Stimulated activated CD8-positive, alpha-beta memory T cell treated with anti-CD3 and anti-CD28 coated beads, Interleukin-15, amount 100 ng/mL, for 24 hours (primary cell): Measurements from ENCODE around the gene HEBP2.
A peak's percentile ranks its signal among the peaks of the same experiment; 100 is the strongest.

Source experiments
- DNase-seq: peaks from one replicate; pipeline ENCODE4 v3.0.0-alpha.2; 2020; ENCODE audit warnings: low read depth

Gene HEBP2

DNA sequence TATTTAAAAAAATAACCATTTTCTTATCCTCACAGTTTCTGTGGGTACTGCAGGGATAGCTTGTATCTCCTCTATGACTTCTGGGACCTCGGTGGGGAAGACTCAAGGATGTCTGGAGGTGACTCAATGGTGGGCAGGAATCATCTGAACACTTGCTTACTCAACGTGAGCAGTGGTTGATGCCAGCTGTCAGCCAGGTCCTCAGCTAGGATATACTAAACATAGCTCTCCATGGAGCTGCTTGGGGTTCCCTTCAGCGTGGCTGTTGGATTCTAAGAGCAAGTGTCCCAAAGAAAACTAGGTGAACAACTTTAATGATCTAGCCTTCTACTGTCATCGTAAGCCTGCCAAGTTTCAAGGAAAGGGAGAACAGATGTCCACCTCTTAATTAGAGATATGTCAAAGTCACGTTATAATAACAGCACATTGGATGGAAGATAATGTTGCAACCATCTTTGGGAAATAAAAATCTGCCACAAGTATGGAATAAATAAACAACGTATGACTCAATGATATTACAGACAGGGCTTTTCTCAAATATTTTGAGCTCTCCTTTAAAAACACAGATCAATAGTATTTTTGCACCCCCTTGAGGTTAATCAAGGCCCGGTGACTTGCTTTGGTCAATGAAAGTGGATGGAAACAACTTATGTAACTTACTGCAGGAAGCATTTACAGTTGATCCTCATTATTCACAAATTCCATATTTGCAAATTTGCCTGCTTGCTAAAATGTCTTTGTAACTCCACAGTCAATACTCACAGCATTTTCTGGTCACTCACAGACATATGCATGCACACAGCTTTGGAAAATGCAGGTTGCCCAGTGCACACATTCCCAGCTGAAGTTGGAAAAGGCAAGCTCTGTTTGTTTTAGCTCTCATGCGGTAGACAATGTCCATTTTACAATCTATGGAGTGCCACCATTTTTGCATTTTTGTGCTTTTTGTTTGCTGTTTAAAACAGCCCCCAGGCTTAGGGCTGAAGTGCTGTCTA lies 6.6 kb upstream of the HEBP2 start:
- DNase-seq, result no peak

DNA sequence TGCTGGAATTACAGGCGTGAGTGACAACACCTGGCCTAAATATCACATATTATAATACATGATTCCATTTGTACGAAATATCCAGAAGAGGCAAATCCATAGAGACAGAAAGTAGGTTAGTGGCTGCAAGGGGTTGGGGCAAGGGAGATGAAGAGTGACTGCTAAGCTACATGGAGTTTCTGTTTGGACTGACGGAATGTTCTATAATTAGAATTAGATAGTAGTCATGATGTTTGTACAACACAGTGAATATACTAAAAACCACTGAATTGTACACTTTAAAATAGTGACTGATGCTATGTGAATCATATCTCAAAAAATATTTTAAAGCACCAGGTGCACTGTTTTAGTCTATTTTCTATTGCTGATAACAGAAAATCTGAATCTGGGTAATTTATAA lies 3.7 kb upstream of the HEBP2 start:
- DNase-seq, result no peak

DNA sequence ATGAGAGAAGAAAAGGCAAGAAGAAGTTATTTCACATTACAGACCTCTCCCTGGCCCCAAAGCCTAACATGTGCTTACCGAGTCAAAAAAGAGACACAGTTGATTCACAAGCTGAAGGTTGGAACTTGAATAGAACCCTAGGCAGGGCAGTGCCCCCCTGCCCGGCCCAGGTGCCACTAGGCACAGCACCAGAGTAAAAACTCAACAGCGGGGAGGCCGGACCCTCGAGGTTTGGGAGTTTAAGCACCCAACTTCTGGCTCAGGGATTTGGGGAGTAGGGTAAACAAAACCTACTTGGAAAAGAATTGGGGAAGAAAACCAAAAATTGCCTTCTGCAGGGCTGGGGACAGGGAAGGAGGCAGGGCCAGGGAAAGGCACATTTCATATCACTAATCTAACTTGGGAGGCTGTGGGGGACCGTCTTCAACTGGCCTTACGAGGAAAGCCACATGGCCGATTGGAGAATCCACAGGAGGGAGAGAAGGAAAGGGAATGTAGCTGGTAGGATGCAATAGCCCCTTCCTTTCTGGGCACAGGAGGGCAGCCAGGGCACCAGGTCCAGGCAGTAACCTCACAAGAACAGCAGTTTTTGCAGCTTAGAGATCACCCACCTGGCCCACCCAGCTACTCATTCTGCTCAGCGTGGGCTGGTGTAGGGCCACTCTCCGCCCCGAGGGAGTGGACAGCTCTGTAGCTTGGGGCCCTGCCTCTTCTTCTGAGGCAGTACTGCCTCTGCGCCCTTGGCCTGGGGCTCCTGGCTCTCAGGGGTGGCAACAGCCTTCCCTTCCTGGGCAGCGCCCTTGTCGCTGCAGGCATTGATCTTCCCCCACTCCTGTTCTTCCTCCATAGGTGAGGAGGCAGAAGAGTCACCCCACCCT lies 1.8 kb upstream of the HEBP2 start:
- DNase-seq, result no peak

DNA sequence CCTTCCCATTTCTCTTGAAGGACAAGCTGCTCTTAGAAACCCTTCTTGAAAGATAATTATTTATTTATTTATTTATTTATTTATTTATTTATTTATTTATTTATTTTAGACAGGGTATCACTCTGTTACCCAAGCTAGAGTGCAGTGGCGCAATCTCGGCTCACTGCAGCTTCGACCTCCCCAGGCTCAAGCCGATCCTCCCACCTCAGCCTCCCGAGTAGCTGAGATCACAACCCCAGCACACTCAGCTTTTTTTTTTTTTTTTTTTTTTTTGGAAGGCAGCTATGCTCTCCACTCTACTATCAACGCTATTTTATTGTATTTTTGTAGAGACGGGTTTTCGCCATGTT lies 1.2 kb upstream of the HEBP2 start:
- DNase-seq, result no peak

DNA sequence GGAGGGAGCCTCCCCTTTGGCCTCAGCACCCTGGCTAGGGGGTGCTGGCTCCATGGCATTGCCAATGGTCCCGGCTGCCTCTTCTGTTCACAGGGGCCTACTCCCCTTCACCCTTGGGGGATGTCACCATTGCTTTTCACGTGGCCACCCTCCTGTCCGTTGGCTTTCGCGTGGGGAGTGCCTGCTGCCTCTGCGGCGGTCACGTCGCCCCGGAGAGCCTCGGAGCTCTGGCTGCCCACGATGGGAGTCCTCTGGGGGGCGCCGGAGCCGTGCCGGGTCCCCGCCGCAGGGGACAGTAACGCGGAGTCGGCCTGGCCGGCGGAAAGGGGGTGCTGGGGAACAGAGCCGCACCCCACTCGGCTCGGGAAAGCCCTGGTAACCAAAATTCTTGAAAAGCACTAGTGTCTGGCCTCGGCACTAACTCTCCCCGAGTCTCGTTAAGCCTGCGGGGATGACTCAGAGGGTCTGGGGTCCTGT lies 661 bp upstream of the HEBP2 start:
- DNase-seq, result peak; percentile 6

DNA sequence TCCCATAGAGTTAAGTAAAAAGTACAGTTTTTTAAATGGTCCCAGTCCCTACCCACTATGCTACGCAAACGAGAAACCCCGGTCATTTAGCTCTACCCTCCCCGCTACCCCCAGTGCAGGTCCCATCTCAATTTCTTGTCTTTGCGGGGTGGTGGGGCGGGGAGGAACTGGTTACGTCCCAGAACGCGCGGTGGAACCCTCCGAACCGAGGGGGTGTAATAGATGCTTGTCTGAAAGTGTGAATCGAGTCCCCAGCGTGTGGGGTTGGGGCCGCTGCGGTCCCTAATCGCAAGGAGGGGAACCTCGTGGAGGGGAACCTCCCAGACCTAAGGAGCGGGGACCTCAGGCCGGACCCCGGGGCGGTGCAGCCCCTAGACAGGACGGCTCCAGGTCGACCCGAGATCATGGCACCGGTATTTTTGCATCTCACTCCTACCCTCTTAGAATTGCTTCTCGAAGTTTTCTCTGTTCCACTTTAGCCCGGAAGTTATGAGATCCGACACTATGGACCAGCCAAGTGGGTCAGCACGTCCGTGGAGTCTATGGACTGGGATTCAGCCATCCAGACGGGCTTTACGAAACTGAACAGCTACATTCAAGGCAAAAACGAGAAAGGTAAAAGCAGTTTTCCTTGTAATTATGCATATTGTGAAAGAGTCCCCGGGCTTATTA lies 779 bp downstream of the HEBP2 start:
- peak; percentile 4 for DNase-seq

DNA sequence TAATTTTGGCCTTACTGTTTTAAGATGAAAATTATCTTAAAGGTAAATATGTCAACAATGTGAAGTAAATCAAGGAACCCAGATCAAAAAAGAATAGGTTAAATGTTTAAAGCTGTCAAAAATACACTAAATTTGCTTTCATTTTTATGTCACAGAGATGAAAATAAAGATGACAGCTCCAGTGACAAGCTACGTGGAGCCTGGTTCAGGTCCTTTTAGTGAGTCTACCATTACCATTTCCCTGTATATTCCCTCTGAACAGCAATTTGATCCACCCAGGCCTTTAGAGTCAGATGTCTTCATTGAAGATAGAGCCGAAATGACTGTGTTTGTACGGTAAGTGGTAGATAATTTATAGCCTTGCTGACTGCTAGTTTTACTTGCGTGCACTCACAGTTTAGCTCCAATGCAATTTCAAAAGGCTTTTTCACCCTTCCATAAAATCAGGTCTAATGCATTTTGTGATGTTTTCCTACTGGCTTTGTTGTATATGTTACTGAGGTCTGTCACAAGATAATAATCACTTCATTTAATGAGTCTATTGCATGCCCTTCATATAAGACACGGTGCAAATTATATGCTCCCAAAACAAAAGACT lies 1.9 kb downstream of the HEBP2 start:
- no peak for DNase-seq

DNA sequence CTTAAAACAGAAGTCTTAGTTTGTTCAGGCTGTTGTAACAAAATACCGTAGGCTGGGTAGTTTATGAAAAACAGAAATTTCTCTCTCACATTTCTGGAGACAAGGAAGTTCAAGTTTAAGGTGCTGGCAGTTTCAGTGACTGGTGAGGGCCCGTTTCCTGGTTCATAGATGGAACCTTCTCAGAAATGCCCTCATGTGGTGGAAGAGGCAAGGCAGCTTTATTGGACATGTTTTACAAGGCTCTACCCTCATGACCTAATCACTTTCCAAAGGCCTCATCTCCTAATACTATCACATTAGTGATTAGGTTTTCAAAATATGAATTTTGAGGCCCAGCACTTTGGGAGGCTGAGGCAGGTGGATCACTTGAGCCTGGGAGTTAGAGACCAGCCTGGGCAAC lies 2.4 kb downstream of the HEBP2 start:
- no peak for DNase-seq

DNA sequence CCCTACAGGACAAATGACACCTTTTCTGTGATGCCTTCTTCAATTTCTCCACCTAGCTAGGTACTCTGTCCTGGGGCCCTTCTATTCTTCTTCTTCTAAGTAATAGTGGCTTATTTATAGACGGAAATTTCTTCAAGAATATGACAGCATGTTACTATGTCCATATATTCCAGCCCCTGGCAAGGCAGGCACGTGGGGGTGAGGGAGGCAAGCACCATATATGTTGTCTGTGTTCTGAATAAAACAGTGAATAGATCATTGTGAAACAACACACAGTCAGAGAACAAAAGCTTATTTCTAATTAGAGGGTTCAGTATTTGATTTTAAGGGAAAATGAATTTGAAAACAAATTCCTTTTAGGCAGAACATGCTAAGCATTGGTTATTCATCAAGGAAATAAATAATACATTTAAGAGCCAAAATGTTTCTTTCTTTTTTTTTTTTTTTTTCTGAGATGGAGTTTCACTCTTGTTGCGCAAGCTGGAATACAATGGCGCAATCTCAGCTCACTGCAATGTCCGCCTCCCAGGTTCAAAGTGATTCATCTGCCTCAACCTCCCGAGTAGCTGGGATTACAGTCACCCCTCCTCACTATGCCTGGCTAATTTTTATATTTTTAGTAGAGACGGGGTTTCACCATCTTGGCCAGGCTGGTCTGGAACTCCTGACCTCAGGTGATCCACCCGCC lies 6.2 kb downstream of the HEBP2 start:
- DNase-seq, result no peak

DNA sequence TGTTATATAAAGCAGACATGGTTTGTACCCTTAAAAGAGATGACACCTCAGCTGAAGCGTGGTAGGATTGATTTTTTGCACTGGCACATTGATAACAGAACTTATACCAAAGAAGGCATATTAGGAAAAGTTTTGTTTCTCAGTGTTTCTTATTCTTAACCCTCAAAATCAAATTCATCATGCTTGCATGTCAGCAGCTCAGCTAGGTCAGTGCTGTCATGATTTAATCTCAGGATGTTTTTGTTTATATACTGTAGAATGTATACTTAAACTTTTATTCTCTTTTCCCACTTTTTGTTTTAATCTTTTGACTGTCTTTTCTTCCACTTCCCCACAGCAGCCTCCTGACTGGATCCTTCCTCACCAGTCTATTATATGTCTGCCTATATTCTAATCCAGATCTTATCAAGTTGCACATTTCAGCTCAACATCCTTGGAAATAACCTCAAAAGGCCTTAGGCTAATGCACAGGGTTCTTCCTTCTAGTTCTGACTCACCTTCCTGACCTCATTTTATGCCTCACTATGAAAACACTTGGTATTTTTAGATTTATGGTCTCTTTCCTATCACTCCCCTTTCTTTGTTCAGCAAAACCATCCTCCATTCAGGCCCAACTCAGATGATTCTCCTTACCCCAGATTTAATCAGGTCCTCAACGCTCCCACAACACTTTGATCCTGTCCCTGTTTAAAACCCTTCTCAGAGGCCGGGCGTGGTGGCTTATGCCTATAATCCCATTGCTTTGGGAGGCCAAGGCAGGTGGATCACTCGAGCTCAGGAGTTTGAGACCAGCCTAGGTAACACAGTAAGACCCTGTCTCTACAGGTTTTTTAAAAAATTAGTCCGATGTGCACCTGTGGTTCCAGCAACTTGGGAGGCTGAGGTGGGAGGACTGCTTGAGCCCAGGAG lies 7.2 kb downstream of the HEBP2 start:
- DNase-seq, result no peak

DNA sequence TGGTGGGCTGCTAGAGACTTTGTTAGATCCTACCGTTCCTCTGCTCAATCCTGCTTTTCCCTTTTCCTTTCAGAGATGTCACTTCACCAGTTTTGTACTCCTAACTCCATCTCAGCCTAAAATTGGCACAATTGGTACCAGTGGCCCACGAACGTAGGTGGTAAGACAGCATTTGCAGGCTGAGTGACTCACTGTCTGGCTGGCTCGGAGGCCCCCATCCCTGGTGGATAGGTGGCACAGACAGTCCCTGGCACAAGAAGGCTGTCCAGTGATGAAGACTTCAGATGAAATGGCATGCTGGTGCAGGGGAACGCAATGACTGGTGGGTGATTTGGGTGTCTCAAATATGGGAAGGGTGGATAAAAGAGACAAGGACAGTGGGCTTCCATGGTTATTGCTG lies 11.1 kb downstream of the HEBP2 start:
- DNase-seq, result no peak

DNA sequence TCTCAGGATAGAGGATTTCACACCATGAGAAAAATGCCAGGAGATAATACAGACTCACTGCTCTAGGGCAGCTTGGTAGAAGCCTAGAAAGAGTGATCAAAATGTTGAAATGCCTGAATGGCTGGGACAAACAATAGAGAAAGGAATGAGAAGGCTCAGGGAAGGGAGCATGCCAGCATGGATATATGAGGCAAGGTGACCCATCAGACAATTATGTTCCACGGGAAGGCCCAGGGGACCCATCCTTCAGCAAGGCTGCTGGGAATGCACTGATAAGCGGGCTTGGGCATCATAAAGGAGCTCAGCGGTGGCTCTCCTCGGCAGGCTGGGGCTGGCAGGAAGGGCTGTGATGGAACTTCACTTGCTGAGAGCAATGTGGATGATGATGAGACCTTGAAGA lies 12.2 kb downstream of the HEBP2 start:
- DNase-seq, result no peak

DNA sequence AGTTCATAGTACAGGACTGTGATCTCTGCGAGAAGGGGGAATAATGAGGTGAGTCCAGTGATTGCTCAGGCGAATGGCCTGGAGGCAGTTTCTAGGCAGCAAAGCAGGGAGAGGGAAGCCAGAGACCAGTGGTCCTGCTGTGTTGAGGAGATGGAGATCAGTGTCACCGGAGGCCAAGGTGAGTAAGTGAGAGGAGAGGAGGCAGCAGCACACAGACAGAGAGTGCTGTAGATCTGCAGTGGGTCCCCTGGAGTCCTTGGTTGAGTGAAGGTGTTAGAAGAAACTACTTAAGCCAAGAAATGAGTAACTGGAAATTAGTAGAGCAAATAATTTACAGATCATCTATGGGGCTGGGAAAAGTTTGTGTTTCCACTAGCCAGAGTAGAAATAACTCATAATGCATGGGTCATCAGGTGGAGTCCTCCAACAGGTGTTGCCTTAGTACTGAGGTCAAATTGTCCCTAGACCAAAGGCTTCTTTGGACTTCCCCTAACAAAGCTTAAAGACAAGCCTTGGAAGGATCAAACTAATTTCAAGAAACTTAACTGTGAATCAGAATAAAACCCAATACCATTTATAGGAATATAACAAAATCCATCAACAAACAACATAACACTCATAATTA lies 13.6 kb downstream of the HEBP2 start:
- DNase-seq, result no peak

DNA sequence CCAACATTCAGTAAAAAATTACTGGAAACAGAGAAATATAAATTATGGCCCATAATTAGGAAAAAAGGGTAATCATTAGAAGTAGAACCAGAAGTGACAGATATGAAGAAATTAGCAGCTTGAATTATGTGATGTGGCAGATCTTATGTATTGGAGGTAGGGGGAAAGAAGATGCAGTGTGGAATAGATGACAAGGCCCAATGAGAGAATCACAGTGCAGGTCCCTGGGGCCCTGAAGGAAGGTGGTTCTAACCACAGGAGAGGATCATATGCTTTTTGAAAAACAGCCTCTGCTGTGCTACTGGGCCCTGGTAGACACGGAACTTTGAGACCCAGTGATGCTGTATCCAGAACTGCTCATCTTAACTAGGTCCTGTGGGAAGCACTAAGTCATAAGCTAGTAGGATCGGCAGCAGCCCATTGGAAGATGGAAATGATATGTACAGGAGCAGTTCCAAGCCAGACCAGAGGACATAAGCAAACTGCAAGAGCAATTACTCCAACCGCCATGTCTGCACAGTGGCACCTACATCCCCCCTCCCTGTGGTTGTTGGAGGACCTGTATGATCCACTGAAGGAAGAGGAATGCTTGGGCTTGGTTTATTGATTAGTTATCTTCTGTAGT lies 14.2 kb downstream of the HEBP2 start:
- DNase-seq, result no peak

DNA sequence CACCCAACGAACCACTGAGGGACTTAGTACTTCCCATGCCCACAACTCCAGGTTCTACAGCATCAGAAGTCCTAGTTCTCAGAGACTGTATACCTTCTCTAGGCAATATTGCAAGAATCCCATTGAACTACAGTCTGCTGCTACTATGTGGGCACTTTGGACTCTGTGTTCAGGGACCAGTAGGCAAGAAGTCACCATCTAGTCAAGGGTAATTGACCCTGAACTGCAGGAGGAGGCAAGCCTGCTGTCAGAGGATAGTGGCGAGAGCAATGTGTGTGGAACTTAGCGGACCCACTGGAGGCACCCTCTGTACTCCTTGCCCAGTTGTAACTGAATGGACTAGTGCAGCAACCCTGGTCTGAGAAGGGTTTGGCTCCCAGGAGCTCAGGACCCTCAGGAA lies 15.7 kb downstream of the HEBP2 start:
- no peak for DNase-seq

DNA sequence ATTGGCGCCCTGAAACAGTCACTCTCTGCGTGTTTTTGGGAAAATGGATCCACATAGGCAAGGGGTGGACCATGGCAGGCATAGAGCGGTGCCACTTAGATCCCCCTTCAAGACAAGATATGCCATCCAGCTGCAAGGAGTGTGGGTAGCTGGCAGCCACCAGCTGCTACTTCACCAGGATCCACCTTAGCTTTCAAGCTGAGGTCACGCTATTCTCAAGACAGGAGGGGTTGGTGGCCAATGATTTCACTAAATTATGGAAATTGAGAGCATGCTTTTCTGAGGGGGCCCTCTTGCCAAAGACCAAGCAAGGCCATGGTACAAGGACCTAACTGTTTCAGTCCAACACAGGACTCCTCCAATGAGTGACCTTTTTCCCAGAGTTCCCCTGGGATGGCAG lies 16.3 kb downstream of the HEBP2 start:
- no peak for DNase-seq

DNA sequence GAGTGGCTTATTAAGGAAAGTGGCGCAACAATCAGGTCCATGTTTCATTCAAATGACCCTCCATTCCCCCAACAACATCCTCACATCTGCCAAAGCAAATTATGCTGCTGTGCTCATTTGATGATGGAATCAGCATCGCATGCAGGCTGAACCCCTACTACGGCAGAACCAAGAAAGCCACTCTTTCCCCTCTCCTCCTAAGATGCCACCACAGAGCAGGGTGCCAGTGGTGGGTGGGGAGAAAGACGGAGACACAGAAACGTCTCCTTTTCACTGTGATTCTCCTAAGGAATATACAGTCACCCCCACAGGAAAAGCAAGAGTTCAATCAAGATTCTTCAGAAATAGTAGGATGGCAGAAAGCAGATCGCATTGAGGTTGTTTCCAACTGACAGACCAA lies 17.1 kb downstream of the HEBP2 start:
- DNase-seq, result no peak

DNA sequence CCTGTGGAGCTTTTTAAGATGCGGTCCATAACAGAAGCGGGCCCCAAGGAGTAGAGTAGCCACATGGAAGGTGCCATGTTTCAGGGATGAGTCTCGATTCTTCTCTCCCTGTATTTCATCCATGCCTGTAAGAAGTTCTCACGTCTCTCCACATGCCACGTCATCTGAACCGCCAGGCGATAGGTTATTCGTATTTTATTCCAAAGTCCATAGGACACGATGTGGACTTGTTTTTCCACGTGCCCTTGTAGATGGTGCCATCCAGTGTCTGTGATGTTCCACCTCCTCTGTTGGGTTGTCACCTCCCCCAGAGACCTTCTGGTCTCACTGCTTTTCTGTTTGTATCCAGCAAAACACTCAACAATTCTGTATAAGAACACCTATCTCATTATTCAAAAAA lies 17.6 kb downstream of the HEBP2 start:
- DNase-seq, result no peak

DNA sequence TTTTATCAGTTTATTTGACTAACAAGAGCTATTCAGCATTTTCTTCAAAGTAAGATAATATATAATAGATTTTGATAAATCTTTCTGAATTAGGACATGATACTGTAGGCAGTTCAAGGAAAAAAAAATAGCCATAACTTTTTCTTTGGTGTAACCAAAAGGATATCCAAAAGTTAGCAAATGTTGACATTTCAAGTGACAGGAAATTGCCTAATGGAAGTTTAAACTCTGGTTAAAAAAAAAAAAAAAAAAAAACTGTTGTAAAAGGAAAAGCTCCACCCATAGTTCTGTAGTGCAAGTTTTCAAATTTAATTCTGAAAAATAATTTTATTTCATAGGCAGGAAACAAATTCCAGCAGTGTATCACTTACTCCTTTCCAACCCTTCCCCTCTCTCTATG lies 18.8 kb downstream of the HEBP2 start:
- no peak for DNase-seq
